Measurements from ENCODE around the gene GPC3.

Gene GPC3

GRCh38 chrX:133587071-133587470, 398.3 kb downstream of the GPC3 start:
- Histone ChIP-seq H3K9me3 (ENCODE audit: insufficient read depth, low read length) (no peaks in the 10 kb centered on the region), H3K4me1 (ENCODE audit: insufficient read depth, insufficient read length) (no peaks in the 10 kb centered on the region), H3K27me3 (ENCODE audit: insufficient read depth, insufficient read length) (no peaks in the 10 kb centered on the region), H3K4me3 (ENCODE audit: insufficient read length, low read depth) (no peak overlapping the region), H3K36me3 (ENCODE audit: insufficient read depth, insufficient read length, low read length) (no peaks in the 10 kb centered on the region), H3K9ac (ENCODE audit: insufficient read length, low read depth) (no peak overlapping the region)
- no peak for DNase-seq (ENCODE audit: low read depth, low spot score)
- TF ChIP-seq ZNF274 (IDR thresholded peaks at IDR 0.05; ENCODE audit: low read depth, low read length): no peak
- no peak for TF ChIP-seq SUZ12 (IDR thresholded peaks at IDR 0.05; ENCODE audit: extremely low read depth, insufficient read depth, insufficient read length)

GRCh38 chrX:133586443-133586842, 399.0 kb downstream of the GPC3 start:
- DNase-seq (ENCODE audit: low read depth, low spot score): no peak
- Histone ChIP-seq H3K36me3 (ENCODE audit: insufficient read depth, insufficient read length, low read length) (no peaks in the 10 kb centered on the region), H3K9me3 (ENCODE audit: insufficient read depth, low read length) (no peaks in the 10 kb centered on the region), H3K27me3 (ENCODE audit: insufficient read depth, insufficient read length) (no peaks in the 10 kb centered on the region), H3K4me1 (ENCODE audit: insufficient read depth, insufficient read length) (no peaks in the 10 kb centered on the region), H3K9ac (ENCODE audit: insufficient read length, low read depth) (no peak overlapping the region), H3K4me3 (ENCODE audit: insufficient read length, low read depth) (no peak overlapping the region)
- TF ChIP-seq SUZ12 (IDR thresholded peaks at IDR 0.05; ENCODE audit: extremely low read depth, insufficient read depth, insufficient read length) (no peak), ZNF274 (IDR thresholded peaks at IDR 0.05; ENCODE audit: low read depth, low read length) (no peak), YY1 (IDR thresholded peaks at IDR 0.05; ENCODE audit: insufficient read depth, insufficient read length) (no peak)

- Histone ChIP-seq H3K4me3 (ENCODE audit: insufficient read length, low read depth) (no peak overlapping the region), H3K9me3 (ENCODE audit: insufficient read depth, low read length) (no peaks in the 10 kb centered on the region), H3K4me1 (ENCODE audit: insufficient read depth, insufficient read length) (no peaks in the 10 kb centered on the region), H3K9ac (ENCODE audit: insufficient read length, low read depth) (no peak overlapping the region), H3K36me3 (ENCODE audit: insufficient read depth, insufficient read length, low read length) (no peaks in the 10 kb centered on the region), H3K27me3 (ENCODE audit: insufficient read depth, insufficient read length) (no peaks in the 10 kb centered on the region)
- TF ChIP-seq SUZ12 (IDR thresholded peaks at IDR 0.05; ENCODE audit: extremely low read depth, insufficient read depth, insufficient read length): no peak
- no peak for TF ChIP-seq ZNF274 (IDR thresholded peaks at IDR 0.05; ENCODE audit: low read depth, low read length)
- no peak for TF ChIP-seq YY1 (IDR thresholded peaks at IDR 0.05; ENCODE audit: insufficient read depth, insufficient read length)
- DNase-seq (ENCODE audit: low read depth, low spot score): no peak
Measured at GRCh38 chrX:133583825-133584224, 401.6 kb downstream of the GPC3 start.

DNA sequence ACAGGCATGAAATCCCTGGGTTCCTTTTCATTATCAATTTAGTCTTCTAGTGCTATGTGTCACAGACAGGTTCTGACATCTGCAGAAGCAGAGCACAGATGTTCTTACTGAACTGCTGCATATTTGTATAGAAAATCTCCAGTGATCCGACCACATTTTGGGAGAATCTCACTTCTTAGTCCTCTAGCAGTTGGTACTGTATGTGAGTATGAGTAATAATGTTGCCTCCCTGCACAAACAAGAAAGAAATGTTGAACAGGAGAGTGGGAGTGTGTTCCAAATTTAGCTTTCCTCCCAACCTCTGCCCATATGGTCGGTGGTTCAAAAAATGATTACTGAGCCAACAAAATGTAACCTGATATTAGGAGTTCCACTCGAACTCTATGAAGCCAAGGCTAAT, 404.8 kb downstream of the GPC3 start:
- Histone ChIP-seq H3K4me3 (ENCODE audit: insufficient read length, low read depth) (no peak overlapping the region), H3K36me3 (ENCODE audit: insufficient read depth, insufficient read length, low read length) (no peaks in the 10 kb centered on the region), H3K27me3 (ENCODE audit: insufficient read depth, insufficient read length) (no peaks in the 10 kb centered on the region), H3K9me3 (ENCODE audit: insufficient read depth, low read length) (no peaks in the 10 kb centered on the region), H3K4me1 (ENCODE audit: insufficient read depth, insufficient read length) (no peaks in the 10 kb centered on the region), H3K9ac (ENCODE audit: insufficient read length, low read depth) (no peak overlapping the region)
- DNase-seq (ENCODE audit: low read depth, low spot score): no peak
- TF ChIP-seq YY1 (IDR thresholded peaks at IDR 0.05; ENCODE audit: insufficient read depth, insufficient read length) (no peak), SUZ12 (IDR thresholded peaks at IDR 0.05; ENCODE audit: extremely low read depth, insufficient read depth, insufficient read length) (no peak), ZNF274 (IDR thresholded peaks at IDR 0.05; ENCODE audit: low read depth, low read length) (no peak)

GRCh38 chrX:133579631-133580030, 405.8 kb downstream of the GPC3 start:
- TF ChIP-seq YY1 (IDR thresholded peaks at IDR 0.05; ENCODE audit: insufficient read depth, insufficient read length) (no peak), ZNF274 (IDR thresholded peaks at IDR 0.05; ENCODE audit: low read depth, low read length) (no peak), SUZ12 (IDR thresholded peaks at IDR 0.05; ENCODE audit: extremely low read depth, insufficient read depth, insufficient read length) (no peak)
- Histone ChIP-seq H3K9me3 (ENCODE audit: insufficient read depth, low read length) (no peaks in the 10 kb centered on the region), H3K27me3 (ENCODE audit: insufficient read depth, insufficient read length) (no peaks in the 10 kb centered on the region), H3K4me1 (ENCODE audit: insufficient read depth, insufficient read length) (no peaks in the 10 kb centered on the region), H3K9ac (ENCODE audit: insufficient read length, low read depth) (no peak overlapping the region), H3K4me3 (ENCODE audit: insufficient read length, low read depth) (no peak overlapping the region), H3K36me3 (ENCODE audit: insufficient read depth, insufficient read length, low read length) (no peaks in the 10 kb centered on the region)
- no peak for DNase-seq (ENCODE audit: low read depth, low spot score)

DNA sequence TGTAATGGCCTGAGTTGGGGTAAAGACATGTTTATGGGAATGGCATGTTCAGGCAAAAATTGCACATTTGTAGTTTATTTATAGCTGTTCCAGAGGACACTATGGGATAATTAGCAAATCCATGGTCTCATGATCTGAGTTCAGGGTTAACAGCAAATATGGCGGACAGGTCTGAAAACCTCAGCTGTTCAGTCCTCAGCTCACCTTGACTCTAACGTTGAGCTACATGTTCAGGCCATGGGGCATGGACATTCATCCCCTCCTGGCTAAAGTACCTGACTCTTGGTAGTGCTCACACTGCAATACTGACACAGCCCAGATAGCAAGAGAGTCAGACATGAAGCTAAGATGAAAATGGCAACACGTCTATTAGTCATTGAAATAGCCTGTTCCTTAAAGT, 408.5 kb downstream of the GPC3 start:
- DNase-seq (ENCODE audit: low read depth, low spot score): no peak
- Histone ChIP-seq H3K27me3 (ENCODE audit: insufficient read depth, insufficient read length) (no peaks in the 10 kb centered on the region), H3K36me3 (ENCODE audit: insufficient read depth, insufficient read length, low read length) (no peaks in the 10 kb centered on the region), H3K9me3 (ENCODE audit: insufficient read depth, low read length) (no peaks in the 10 kb centered on the region), H3K4me3 (ENCODE audit: insufficient read length, low read depth) (no peak overlapping the region), H3K4me1 (ENCODE audit: insufficient read depth, insufficient read length) (no peaks in the 10 kb centered on the region), H3K9ac (ENCODE audit: insufficient read length, low read depth) (no peak overlapping the region)
- TF ChIP-seq SUZ12 (IDR thresholded peaks at IDR 0.05; ENCODE audit: extremely low read depth, insufficient read depth, insufficient read length) (no peak), YY1 (IDR thresholded peaks at IDR 0.05; ENCODE audit: insufficient read depth, insufficient read length) (no peak)

DNA sequence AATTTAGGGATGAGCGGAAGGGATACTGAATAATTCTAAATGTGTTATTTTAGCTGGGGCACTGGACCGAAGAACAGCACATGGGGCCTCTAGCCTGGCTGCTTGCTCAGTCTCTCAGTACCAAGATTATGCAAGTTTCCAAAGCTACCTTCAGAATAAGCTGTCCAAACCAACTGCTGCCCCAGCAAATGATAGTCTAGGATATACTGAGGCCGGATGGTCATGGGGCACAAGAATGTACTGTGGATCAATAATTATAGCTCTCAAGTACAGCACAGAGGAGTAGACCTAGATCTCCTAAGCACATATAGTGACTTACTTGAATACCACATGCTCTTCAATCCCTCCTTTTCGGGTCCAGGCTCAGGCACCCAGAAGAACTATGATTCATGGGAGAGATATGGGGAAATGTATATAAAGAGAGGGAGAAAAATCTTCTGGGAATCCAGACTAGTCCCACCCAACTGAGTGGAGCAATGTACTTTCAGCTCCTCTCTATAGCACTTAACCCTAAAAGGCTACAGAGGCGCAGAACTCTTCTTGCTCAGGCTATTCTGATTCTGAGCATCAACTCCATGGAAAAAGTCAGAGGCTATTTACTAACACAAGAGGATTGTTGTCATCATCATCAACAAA, 409.8 kb downstream of the GPC3 start:
- TF ChIP-seq YY1 (IDR thresholded peaks at IDR 0.05; ENCODE audit: insufficient read depth, insufficient read length) (no peak), ZNF274 (IDR thresholded peaks at IDR 0.05; ENCODE audit: low read depth, low read length) (no peak), SUZ12 (IDR thresholded peaks at IDR 0.05; ENCODE audit: extremely low read depth, insufficient read depth, insufficient read length) (no peak)
- DNase-seq (ENCODE audit: low read depth, low spot score): no peak
- Histone ChIP-seq H3K36me3 (ENCODE audit: insufficient read depth, insufficient read length, low read length) (no peaks in the 10 kb centered on the region), H3K9me3 (ENCODE audit: insufficient read depth, low read length) (no peaks in the 10 kb centered on the region), H3K9ac (ENCODE audit: insufficient read length, low read depth) (no peak overlapping the region), H3K4me3 (ENCODE audit: insufficient read length, low read depth) (no peak overlapping the region), H3K27me3 (ENCODE audit: insufficient read depth, insufficient read length) (no peaks in the 10 kb centered on the region), H3K4me1 (ENCODE audit: insufficient read depth, insufficient read length) (no peaks in the 10 kb centered on the region)
